ENCODE data around the gene ZNF420.
A peak's percentile ranks its signal among the peaks of the same experiment; 100 is the strongest.
"Not testable (repeated sequence)": the region's sequence is repeated elsewhere in the genome, so short reads cannot be mapped to it uniquely, and the experiment has no call there.

The ZNF420 gene

DNA sequence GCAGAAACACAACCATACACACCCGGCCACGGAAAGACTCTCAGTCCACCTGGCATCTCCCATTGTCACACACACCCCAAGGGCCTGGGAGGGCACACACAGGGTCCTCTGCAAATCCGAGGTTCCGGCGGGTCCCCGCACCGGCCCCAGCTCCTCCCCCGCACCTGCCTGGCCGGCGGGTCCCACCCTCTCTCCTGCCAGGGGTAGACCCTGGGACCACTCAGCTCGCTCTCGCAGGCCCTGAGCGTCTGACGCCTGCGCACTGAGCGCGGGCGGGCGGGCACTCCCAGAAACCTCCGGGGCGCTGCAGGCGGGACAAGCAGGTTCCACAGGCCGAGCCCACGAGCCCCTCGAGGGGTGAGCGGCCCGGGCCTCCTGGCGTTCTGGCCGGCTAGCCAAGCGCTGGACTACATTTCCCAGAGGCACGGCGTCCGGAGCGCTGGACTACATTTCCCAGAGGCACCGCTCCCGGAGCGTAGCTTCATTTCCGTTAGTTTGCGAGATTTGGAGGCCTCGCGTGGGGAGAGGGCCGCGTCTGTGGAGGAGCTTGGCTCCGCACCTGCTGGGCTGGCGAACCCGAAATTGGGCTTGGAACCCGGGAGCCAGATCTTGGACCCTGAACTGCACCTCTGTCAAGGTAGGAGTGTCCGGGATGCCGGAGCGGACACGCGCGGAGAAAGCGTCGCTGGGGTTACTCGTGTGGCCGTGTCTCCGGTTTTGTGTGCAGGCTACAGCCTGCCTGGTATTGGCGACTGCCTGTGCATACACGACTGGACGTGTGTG lies at the start of gene ZNF420:
Gene ZNF420 (plus strand): TSS at position 500 of the 783 bp plus-strand sequence. CDS start 10,686 bp downstream, outside the sequence.
- peak; percentile 84 for DNase-seq (ENCODE audit: low read depth)

GRCh38 chr19:37045140-37045539 lies 33.1 kb upstream of the ZNF420 start:
- no peak for DNase-seq (ENCODE audit: low read depth)

DNA sequence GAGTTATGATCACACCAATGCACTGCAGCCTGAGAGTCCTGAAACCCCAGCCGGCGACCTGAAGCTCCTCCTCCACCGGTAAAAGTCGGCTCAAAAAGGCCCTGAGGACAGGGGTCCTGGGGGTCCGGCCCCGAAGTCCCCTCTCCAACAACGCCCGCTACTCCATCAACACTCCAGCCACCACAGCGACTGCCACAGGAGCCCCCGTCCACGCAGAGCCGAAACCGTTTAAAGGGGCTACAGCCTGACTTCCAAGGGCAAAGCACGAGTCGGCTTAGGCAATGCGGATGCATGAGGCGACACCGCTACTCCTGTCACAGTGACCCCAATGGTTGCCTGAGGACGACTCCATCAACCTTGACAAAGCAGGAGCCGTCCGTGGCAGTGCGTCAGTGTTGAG lies 22.9 kb upstream of the ZNF420 start:
- DNase-seq (ENCODE audit: low read depth): no peak

DNA sequence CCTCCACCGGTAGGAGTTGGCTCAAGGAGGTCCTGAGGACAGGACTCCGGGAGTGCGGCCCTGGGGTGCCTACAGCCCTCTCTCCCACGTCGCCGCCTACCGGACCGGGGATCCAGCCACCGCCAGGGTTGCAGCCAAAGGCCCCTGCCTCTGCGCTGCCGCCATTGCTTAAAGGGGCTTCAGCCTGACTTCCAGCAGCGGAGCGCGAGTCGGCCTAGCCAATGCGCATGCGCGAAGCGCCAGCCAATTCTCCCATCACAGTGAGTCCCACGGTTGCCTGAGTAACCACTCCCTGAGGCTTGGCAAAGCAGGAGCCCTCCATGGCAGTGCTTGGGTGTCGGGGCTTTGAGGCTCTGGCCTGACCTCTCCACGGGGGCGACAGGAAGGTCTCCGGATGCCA lies 21.5 kb upstream of the ZNF420 start:
- no peak for DNase-seq (ENCODE audit: low read depth)

- no peak for DNase-seq (ENCODE audit: low read depth)
Measured at GRCh38 chr19:37059142-37059541, 19.1 kb upstream of the ZNF420 start.

DNA sequence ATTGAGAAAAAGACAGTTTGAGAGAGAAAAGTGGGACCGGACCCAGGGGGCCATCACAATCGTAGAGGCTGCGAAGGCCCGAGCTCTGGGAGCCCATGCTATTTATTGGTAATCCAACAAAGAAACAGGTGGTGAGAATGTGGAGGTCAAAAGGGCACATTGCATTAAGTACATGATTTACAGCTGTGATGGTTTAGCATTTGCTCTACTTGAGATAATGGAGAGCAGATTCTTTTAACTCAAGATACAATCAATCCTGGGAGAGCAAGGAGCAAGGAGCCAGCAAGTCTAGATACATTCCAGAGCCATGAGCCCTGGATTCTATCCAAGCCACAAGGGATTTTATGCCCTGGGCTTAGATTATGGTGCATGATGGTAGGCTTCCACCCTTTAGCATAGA lies 13.3 kb upstream of the ZNF420 start:
- not testable (repeated sequence) for DNase-seq (ENCODE audit: low read depth)

- no peak for DNase-seq (ENCODE audit: low read depth)
Measured at GRCh38 chr19:37074111-37074510, 4.1 kb upstream of the ZNF420 start.

DNA sequence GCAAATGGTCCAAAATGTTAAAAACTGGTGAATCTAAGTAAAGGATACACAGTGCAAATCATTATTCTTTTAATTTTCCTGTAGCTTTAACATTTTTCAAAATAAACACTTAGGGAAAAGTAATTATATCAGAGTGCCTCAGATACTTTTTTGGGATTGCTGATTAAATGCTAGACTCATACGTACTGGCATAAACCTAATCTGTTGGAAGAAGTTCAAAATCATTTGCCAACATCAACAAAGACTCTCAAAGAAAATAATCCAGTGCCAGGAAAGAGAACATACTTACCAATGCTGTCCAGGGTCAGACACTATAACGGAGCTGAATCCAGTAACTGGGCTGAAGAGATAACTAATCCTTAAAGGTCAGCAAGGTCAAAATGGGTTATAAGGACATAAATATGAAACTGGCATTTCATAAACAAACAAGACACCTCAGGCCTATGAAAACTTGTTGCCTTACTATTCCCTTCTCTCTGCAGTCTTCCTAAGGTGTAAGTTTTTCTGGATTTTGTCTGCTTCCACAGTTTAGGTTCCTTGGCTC lies 3.3 kb upstream of the ZNF420 start:
- no peak for DNase-seq (ENCODE audit: low read depth)

GRCh38 chr19:37076524-37076923 lies 1.7 kb upstream of the ZNF420 start:
- DNase-seq (ENCODE audit: low read depth): not testable (repeated sequence)

GRCh38 chr19:37077501-37077933 lies 716 bp upstream of the ZNF420 start:
- DNase-seq (ENCODE audit: low read depth): no peak

DNA sequence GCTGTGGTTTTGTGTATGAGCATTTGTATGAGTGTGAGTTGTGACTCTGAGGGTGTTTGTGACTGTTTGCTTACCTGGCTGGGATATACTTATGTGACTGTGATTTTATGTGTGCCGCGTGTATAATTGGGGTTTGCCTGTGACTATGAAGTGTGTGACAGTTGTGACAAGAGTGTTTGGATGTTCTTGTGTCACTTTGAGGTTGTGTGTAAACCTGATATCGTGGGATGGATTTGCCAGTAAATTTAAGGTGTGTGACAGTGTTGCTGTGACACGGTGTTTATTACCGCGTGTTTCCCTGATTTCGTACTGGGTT lies 442 bp downstream of the ZNF420 start:
- no peak for DNase-seq (ENCODE audit: low read depth)

- no peak for DNase-seq (ENCODE audit: low read depth)
Measured at GRCh38 chr19:37079238-37079637, 1.0 kb downstream of the ZNF420 start.

- DNase-seq (ENCODE audit: low read depth): no peak
Measured at GRCh38 chr19:37082307-37082706, 4.1 kb downstream of the ZNF420 start.

DNA sequence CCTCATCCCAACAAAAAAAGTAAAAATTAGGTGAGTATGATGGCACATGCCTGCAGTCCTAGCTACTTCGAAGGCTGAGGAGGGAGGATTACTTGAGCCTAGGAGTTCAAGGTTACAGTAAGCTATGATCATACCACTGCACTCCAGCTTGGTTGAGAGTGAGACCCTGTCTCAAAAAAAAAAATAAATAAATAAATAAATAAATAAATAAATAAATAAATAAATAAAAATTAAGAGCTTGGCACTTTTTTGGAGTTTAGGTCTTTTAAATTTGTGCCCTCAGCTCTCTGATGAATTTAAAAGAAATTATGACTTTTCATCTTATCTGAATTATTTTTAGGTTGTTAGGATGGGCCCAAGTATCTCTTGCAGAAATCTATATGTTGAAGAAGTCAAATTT lies 8.9 kb downstream of the ZNF420 start:
- DNase-seq (ENCODE audit: low read depth): no peak

DNA sequence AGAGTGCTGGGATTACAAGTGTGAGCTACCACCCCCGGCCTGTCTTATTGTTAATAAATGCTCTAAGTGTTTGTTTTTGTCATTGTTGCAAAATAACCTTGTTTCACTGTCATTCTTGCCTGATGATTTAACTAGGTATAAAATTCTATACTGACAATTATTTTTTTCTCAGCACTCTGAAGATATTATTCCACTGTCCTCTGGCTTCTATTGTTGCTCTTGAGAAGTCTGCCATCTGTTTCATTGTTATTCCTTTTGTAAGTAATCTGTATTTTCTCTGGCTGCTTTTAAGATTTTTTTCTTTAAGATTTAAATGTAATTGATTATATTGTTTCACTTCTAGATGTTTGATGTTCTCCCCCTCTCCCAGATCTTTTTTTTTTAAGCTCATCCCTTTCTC lies 17.6 kb downstream of the ZNF420 start:
- DNase-seq (ENCODE audit: low read depth): no peak

GRCh38 chr19:37098570-37098969 lies 20.3 kb downstream of the ZNF420 start:
- no peak for DNase-seq (ENCODE audit: low read depth)

DNA sequence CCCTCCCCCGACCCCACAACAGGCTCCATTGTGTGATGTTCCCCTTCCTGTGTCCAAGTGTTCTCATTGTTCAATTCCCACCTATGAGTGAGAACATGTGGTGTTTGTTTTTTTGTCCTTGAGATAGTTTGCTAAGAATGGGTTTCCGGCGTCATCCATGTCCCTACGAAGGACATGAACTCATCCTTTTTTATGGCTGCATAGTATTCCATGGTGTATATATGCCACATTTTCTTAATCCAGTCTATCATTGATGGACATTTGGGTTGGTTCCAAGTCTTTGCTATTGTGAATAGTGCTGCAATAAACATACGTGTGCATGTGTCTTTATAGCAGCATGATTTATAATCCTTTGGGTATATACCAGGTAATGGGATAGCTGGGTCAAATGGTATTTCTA lies 25.9 kb downstream of the ZNF420 start:
- not testable (repeated sequence) for DNase-seq (ENCODE audit: low read depth)

DNA sequence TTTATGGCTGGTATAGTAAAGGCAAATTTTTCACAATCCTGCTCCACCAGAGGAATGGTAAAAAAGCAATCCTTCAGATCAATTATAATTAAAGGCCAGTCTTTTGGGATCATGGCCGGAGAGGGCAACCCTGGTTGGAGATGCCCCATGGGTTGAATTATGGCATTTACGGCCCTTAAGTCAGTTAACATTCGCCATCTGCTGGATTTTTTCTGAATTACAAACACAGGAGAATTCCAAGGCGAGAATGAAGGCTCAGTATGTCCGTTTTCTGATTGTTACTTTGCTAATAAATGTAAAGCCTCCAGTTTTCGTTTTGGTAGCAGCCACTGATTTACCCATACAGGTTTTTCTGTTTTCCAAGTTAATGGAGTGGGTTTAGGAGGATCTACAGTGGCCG lies 33.5 kb downstream of the ZNF420 start:
- not testable (repeated sequence) for DNase-seq (ENCODE audit: low read depth)

GRCh38 chr19:37114001-37114400 lies 35.8 kb downstream of the ZNF420 start:
- DNase-seq (ENCODE audit: low read depth): no peak

DNA sequence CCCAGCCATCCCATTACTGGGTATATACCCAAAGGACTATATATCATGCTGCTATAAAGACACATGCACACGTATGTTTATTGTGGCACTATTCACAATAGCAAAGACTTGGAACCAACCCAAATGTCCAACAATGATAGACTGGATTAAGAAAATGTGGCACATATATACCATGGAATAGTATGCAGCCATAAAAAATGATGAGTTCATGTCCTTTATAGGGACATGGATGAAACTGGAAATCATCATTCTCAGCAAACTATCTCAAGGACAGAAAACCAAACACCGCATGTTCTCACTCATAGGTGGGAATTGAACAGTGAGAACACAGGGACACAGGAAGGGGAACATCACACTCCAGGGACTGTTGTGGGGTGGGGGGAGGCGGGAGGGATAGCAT lies 43.9 kb downstream of the ZNF420 start:
- DNase-seq (ENCODE audit: low read depth): not testable (repeated sequence)

DNA sequence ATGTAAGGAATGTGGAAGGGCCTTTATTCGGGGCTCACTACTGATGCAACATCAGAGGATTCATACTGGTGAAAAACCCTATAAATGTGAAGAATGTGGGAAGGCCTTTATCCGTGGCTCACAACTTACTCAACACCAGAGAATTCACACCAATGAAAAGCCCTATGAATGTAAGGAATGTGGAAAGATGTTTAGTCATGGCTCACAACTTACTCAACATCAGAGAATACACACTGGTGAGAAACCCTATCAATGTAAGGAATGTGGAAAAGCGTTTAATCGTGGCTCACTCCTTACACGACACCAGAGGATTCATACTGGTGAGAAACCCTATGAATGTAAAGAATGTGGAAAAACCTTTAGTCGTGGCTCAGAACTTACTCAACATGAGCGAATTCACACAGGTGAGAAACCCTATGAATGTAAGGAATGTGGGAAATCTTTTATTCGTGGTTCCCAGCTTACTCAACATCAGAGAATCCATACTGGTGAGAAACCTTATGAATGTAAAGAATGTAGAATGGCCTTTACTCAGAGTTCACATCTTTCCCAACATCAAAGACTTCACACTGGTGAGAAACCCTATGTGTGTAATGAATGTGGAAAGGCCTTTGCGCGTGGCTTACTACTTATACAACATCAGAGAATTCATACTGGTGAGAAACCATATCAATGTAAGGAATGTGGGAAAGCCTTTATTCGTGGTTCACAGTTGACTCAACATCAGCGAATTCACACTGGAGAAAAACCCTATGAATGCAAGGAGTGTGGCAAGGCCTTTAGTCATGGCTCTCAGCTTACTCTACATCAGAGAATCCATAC lies 50.0 kb downstream of the ZNF420 start:
- DNase-seq (ENCODE audit: low read depth): no peak

DNA sequence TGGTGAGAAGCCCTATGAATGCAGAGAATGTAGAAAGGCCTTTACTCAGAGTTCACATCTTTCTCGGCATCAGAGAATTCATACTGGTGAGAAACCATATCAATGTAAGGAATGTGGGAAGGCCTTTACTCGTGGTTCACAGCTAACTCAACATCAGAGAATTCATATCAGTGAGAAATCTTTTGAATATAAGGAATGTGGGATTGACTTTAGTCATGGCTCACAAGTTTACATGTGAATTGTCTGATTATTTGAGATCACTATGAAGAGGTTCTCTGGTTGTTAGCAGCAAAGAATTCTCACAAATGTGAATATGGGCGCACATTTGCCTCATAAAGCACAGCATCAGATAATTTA lies 50.6 kb downstream of the ZNF420 start:
- DNase-seq (ENCODE audit: low read depth): no peak

DNA sequence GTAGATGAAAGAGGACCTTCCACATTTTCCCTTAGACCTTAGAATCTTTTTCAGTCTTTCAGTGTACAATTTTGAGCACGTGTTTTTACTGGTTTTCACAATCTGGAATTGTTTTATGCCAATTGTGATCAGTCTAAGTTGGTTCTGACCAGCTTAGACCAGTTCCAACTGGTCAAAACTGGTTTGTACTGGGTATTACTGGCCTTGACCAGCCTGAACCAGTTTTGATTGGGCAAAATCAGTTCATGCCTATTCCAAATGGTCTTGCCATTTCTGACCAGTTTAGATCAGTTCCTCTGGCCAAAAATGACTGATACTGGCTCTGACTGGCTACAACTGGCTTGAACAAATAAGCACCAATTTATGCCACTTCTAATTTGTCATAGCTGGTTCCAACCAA lies 57.9 kb downstream of the ZNF420 start:
- no peak for DNase-seq (ENCODE audit: low read depth)

Data from activated T-cell treated with anti-CD3 and anti-CD28 coated beads for 24 hours (primary cell).